Effector memory CD4-positive, alpha-beta T cell (primary cell): ENCODE data around the gene CNP.
"Not testable (repeated sequence)": the region's sequence is repeated elsewhere in the genome, so short reads cannot be mapped to it uniquely, and the experiment has no call there.

Experiments used
- DNase-seq, 3 donors: peaks; one replicate each; pipeline ENCODE4 v3.0.0-alpha.2; 2020
- H3K27ac ChIP-seq: 2 replicates; pipeline ENCODE4 v1.7.0; 2013; ENCODE audit warnings: mild to moderate bottlenecking, low read length, moderate library complexity; ENCODE audit not compliant: insufficient read depth, poor library complexity, severe bottlenecking
- H3K27me3 ChIP-seq: replicated peaks from 2 replicates; pipeline ENCODE4 v1.7.0; 2013; ENCODE audit warnings: mild to moderate bottlenecking, low read length; ENCODE audit not compliant: insufficient read depth, control insufficient read depth, poor library complexity, severe bottlenecking
- H3K36me3 ChIP-seq: 2 replicates; pipeline ENCODE4 v1.7.0; 2013; ENCODE audit warnings: mild to moderate bottlenecking, low read length, moderate library complexity; ENCODE audit not compliant: control insufficient read depth, insufficient read depth
- H3K4me1 ChIP-seq: 2 replicates; pipeline ENCODE4 v1.7.0; 2013; ENCODE audit warnings: low read length, mild to moderate bottlenecking; ENCODE audit not compliant: control insufficient read depth, insufficient read depth, poor library complexity, severe bottlenecking
- H3K4me3 ChIP-seq: 2 replicates; pipeline ENCODE4 v1.7.0; 2013; ENCODE audit warnings: low read length, low read depth, mild to moderate bottlenecking; ENCODE audit not compliant: insufficient read depth, poor library complexity, severe bottlenecking
- H3K9me3 ChIP-seq: 2 replicates; pipeline ENCODE4 v1.7.0; 2013; ENCODE audit warnings: mild to moderate bottlenecking, low read length, moderate library complexity; ENCODE audit not compliant: control insufficient read depth

Gene CNP

GRCh38 chr17:42001729-42002128, 35.1 kb downstream of the CNP start:
- H3K27me3 ChIP-seq, result no peaks in the 10 kb centered on the region
- H3K4me1 ChIP-seq, result no peaks in the 10 kb centered on the region
- no peak overlapping the region for H3K4me3 ChIP-seq
- H3K27ac ChIP-seq, result no peak overlapping the region
- no peaks in the 10 kb centered on the region for H3K9me3 ChIP-seq
- H3K36me3 ChIP-seq, result peaks cover 34% of the 10 kb centered on the region
- no peak for DNase-seq

GRCh38 chr17:42002175-42002791, 35.7 kb downstream of the CNP start:
- Histone ChIP-seq H3K4me1 (no peaks in the 10 kb centered on the region), H3K36me3 (peaks cover 29% of the 10 kb centered on the region), H3K9me3 (no peaks in the 10 kb centered on the region), H3K27ac (no peak overlapping the region), H3K4me3 (no peak overlapping the region), H3K27me3 (no peaks in the 10 kb centered on the region)
- DNase-seq, result no peak

GRCh38 chr17:42002792-42003301, 36.3 kb downstream of the CNP start:
- H3K9me3 ChIP-seq, result no peaks in the 10 kb centered on the region
- H3K27ac ChIP-seq, result no peak overlapping the region
- H3K36me3 ChIP-seq, result peaks cover 25% of the 10 kb centered on the region
- no peaks in the 10 kb centered on the region for H3K4me1 ChIP-seq
- no peaks in the 10 kb centered on the region for H3K27me3 ChIP-seq
- H3K4me3 ChIP-seq, result no peak overlapping the region
- no peak for DNase-seq

GRCh38 chr17:42005166-42005565, 38.6 kb downstream of the CNP start:
- no peaks in the 10 kb centered on the region for H3K27me3 ChIP-seq
- no peak overlapping the region for H3K4me3 ChIP-seq
- no peaks in the 10 kb centered on the region for H3K4me1 ChIP-seq
- H3K9me3 ChIP-seq, result no peaks in the 10 kb centered on the region
- H3K27ac ChIP-seq, result no peak overlapping the region
- no peak for DNase-seq
- peaks cover 18% of the 10 kb centered on the region for H3K36me3 ChIP-seq

GRCh38 chr17:42009170-42009569, 42.6 kb downstream of the CNP start:
- Histone ChIP-seq H3K4me3 (no peak overlapping the region), H3K4me1 (no peaks in the 10 kb centered on the region), H3K27me3 (no peaks in the 10 kb centered on the region), H3K27ac (no peak overlapping the region), H3K9me3 (no peaks in the 10 kb centered on the region), H3K36me3 (peaks cover 8% of the 10 kb centered on the region)
- no peak for DNase-seq

- not testable (repeated sequence) for DNase-seq, H3K36me3 ChIP-seq, H3K27ac ChIP-seq, H3K4me1 ChIP-seq, H3K4me3 ChIP-seq, H3K27me3 ChIP-seq, H3K9me3 ChIP-seq
Measured at GRCh38 chr17:42010266-42010680, 43.7 kb downstream of the CNP start.

- H3K4me1 ChIP-seq, result peaks cover 4% of the 10 kb centered on the region
- H3K27ac ChIP-seq, result no peak overlapping the region
- H3K27me3 ChIP-seq, result no peaks in the 10 kb centered on the region
- no peaks in the 10 kb centered on the region for H3K9me3 ChIP-seq
- no peak overlapping the region for H3K4me3 ChIP-seq
- H3K36me3 ChIP-seq, result peaks cover 8% of the 10 kb centered on the region
- no peak for DNase-seq
Measured at GRCh38 chr17:42010898-42011516, 44.4 kb downstream of the CNP start.

GRCh38 chr17:42012363-42012762, 45.8 kb downstream of the CNP start:
- H3K36me3 ChIP-seq, DNase-seq, H3K4me1 ChIP-seq, H3K27me3 ChIP-seq, H3K9me3 ChIP-seq, H3K27ac ChIP-seq, H3K4me3 ChIP-seq: not testable (repeated sequence)

GRCh38 chr17:42013740-42014139, 47.1 kb downstream of the CNP start:
- not testable (repeated sequence) for H3K4me1 ChIP-seq, H3K4me3 ChIP-seq, H3K27me3 ChIP-seq, DNase-seq, H3K27ac ChIP-seq, H3K36me3 ChIP-seq, H3K9me3 ChIP-seq

GRCh38 chr17:42016411-42016831, 49.8 kb downstream of the CNP start:
- no peaks in the 10 kb centered on the region for H3K36me3 ChIP-seq

More at GRCh38 chr17:42016411-42016831, 49.8 kb downstream of the CNP start:
- H3K27me3 ChIP-seq, result no peaks in the 10 kb centered on the region
- H3K9me3 ChIP-seq, result no peaks in the 10 kb centered on the region
- H3K4me1 ChIP-seq, result peaks cover 24% of the 10 kb centered on the region
- H3K4me3 ChIP-seq, result peak overlapping the region; percentile 97
- peak in 1 of 3 donors; percentile 2 for DNase-seq
- H3K27ac ChIP-seq, result peak overlapping the region; percentile 91
